Neural cell (in vitro differentiated cells): ENCODE data around the gene ZG16B.

Experiments used
- CTCF ChIP-seq: fragments of 450-650 bp; IDR thresholded peaks from 2 replicates; pipeline ENCODE4 v1.5.1; 2014; ENCODE audit warnings: antibody characterized with exemption, mild to moderate bottlenecking, moderate library complexity; ENCODE audit not compliant: poor library complexity, severe bottlenecking
- EP300 ChIP-seq: fragments of 450-650 bp; conservative IDR thresholded peaks from 2 replicates; pipeline ENCODE4 v1.6.1; 2014; ENCODE audit warnings: antibody characterized with exemption, mild to moderate bottlenecking, moderate library complexity; ENCODE audit not compliant: poor library complexity, severe bottlenecking
- EZH2 ChIP-seq: fragments of 200-600, 300-800 bp; shearing (Covaris generic), sonication (generic); IDR thresholded peaks from 2 replicates; pipeline ENCODE4 v1.6.1; 2014; ENCODE audit warnings: antibody characterized with exemption, low read length, borderline replicate concordance, mild to moderate bottlenecking; ENCODE audit not compliant: insufficient read depth, poor library complexity, severe bottlenecking
- MXI1 ChIP-seq: fragments of 450-650 bp; conservative IDR thresholded peaks from 2 replicates; pipeline ENCODE4 v1.6.1; 2014; ENCODE audit warnings: antibody characterized with exemption, mild to moderate bottlenecking; ENCODE audit not compliant: poor library complexity, severe bottlenecking
- POLR2AphosphoS5 ChIP-seq: IDR thresholded peaks from 2 replicates; pipeline ENCODE4 v1.6.1; 2012
- RAD21 ChIP-seq: fragments of 450-650 bp; conservative IDR thresholded peaks from 2 replicates; pipeline ENCODE4 v1.6.1; 2014; ENCODE audit warnings: antibody characterized with exemption, mild to moderate bottlenecking, moderate library complexity
- REST ChIP-seq: IDR thresholded peaks from 2 replicates; pipeline ENCODE4 v1.6.1; 2012; ENCODE audit warnings: borderline replicate concordance
- SMC3 ChIP-seq: fragments of 450-650 bp; conservative IDR thresholded peaks from 2 replicates; pipeline ENCODE4 v1.6.1; 2014; ENCODE audit warnings: antibody characterized with exemption, mild to moderate bottlenecking, moderate library complexity; ENCODE audit not compliant: poor library complexity
- TAF1 ChIP-seq: IDR thresholded peaks from 2 replicates; pipeline ENCODE4 v1.6.1; 2012; ENCODE audit warnings: low read depth

GRCh38 chr16:2834968-2835367, 4.9 kb downstream of the ZG16B start:
- no peak for TF ChIP-seq CTCF
- no peak for TF ChIP-seq RAD21
- no peak for TF ChIP-seq SMC3
- TF ChIP-seq MXI1 = no peak
- no peak for TF ChIP-seq EZH2
- no peak for TF ChIP-seq POLR2AphosphoS5
- no peak for TF ChIP-seq EP300
- no peak for TF ChIP-seq REST
- TF ChIP-seq TAF1 = no peak
